HUDEP-2 (cell line): ENCODE measurements around the gene SORCS2.

ENCODE experiments used
- DNase-seq, 76 experiments: peaks; one replicate each; lab custom pipeline; 2025; ENCODE audit not compliant: unreplicated experiment in 76 of 76; lab: John Stamatoyannopoulos, UW

Gene SORCS2

DNA sequence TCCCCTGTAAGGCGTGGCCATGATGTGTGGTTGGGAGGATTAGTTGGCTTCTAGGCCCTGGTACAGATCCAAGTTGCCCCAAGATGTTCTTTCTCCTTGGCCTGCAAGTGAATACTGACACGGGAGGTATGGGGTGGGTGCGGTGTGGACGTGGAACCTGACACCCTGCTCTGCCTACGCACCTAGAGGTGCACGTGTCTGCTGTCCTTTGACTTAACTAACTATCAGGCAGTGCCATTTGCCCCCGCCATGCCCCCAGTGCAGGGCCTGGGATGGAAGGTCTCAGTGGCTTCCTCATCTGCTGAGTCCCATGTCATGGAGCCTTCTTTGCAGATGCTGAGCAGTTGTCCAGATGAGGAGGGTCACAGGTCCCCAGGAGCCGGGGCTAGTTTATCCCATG lies 151.6 kb downstream of the SORCS2 start:
- DNase-seq: no peak

DNA sequence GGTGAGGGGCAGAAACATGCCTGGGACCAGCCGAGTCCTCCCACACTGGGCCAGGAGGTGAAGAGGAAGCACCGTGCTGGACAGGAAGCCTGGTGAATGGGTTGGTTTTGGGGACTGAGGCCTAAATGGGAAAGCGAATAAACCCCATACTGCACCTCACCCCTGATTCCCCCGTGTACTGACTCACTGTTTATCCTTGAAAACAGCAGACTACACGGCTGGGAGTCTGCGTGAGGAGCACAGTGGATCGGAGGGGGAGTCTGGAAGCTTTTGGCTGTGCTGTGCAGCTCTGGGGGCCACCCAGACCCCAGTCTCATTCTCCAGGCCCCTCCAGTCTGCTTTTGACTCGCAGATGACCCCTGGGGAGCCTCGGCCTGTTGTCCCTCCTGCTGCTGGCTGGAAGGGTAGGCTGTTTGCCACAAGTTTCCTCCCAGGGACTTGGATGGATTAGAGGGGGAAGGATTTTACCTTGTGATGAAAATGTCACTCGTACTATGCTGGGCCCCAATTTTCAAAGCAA lies 152.4 kb downstream of the SORCS2 start:
- DNase-seq: no peak

DNA sequence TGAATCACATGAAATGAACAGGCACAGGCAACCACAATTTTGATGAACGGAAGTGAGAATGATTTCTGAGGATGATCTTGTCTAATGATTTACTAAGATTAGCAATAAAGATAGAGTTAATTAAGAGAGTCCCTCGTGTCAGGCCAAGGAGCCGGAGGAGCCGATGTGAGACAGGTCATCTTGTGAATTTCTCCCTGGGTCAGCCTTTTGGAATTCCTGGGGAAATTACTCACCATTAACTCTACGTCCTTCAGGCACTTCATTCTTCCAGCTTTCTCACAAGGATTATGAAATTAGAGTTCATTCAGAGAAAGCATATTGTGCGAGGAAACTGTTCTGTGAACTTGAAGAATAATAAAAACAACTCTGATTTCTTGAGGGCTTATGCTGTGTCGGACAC lies 155.6 kb downstream of the SORCS2 start:
- DNase-seq: no peak

DNA sequence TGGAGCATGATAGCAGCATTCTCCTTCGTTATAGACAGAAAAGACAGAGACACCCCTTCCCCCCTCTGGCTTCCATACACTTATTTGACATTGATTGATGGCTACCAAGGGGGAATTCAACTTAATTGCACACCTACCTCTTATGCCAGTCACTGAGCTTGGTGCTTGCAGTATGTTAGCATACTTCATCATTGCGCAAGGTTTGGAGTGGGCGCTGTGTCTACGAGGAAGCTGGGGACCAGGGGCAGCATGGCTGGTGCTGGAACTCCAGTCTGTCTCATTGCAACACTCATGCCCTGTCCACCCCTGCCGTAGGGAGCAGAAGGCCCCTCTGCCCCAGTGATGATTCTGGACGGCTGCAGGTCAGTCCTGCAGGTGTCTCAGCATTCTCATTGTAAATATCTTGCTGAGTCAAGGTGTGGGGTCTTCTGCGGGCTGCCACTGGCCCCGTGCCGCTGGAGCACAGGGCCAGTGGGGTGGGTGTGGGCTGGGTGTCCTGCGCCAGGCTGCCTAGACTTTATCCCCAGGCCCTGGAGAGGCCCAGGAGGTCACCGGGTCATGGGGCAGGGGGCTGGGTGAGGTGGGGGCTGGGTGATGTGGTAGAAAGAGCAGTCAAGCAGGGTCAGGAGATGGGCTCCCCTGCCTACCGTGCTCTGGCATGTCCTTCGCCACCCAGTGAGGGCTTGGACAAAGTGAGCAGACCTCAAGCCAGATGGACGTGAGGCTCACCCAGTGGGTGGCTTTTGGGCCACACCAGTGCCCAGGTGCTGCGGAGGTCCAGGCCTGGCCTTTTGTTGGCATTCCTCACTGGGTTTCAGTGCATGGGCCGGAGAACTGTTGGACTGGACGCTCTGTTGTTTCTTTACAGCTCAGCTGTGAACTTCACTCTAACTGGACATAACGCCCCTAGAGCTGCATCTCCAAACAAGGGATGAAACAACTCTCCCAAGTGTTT lies 156.9 kb downstream of the SORCS2 start:
- DNase-seq: no peak

DNA sequence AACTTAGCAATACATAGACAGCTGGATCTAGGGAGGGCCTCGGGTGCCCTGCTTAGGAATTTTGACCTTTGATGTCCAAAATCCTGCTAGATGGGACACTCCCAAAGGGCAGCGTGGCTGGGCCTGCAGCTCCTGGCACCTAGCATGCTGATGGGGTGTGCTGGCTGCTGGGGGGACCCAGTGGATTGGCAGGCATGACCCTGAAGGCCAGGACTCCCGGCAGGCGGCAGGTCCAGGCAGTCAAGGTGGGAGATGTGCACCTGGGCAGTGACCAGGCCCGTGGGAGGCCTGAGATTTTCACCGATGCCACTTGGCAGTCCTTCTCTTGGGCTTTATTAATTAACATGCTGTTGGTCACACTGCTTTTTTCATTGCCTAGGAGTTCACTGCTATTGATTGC lies 158.1 kb downstream of the SORCS2 start:
- DNase-seq: no peak

DNA sequence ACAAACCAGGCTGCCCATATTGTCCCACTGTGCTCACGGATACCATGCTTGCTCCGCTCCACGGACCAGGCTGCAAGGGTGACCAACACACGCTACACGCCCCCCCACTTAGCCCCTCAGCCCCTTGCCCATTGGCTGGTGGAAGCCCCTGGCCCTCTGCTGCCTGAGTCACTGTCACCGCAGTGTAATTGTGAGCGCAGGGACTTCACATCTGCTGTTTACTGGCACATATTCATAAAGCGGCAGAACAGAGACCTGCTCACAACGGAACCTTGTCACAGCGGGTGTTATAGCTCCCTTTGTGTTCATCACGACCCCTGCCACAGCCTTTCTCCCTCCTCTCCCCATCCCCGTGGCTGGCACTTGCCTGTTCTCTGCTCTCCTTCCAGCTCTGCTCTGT lies 158.7 kb downstream of the SORCS2 start:
- no peak for DNase-seq

DNA sequence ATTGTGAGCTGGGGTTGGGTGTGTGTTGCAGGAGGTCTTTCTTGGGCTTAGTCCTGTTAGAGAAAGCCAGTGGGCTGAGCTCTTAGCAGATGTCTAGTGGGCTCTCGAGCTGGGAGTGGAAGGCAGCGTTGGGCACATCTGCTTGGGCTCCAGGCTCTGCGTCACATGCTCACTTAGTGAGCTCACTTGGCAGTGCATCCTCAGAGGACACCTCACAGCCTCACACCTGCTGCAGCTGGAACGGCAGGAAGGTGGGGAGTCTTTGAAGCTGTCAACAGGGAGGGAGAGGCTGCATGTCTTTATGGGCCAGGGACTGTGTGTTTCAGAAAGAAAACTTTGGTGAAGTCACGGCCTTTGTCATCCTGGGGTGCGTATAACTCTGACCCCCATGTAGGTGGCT lies 160.1 kb downstream of the SORCS2 start:
- DNase-seq: no peak

DNA sequence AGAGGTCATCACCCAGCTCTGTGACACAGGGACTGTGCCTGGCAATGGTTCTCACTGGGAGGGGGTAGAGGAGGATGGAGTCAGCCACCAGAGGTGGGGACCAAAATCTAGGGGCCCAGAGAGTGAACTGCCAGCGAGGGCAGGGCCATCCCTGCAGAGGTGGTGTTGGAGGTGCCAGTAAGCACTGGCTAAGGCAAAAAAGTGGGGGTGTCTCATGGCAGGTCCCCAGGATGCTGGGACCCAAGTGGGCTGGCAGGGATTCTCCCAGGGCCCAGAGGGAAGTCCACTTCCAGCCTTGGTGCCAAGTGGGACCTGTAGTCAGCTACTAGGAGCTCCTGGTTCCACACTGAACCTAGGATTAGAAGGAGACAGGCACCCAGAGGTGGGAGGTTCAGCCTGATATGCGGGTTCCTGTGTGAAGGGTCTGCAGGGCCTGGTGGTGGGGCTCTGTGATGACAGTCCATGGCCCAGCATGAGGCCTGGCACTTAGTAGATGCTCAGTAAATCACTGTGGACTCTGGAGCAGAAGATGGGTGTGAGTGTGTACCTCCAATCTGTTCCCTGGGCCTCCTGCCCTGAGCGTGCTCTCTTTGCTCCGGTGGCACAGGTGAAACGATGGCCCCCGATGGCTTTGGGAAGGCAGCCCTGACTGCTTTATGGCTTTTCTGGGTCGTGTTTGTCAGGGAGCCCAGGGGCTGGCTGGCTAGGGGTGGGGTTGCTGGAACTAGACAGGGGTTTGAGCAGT lies 160.9 kb downstream of the SORCS2 start:
- DNase-seq: no peak

DNA sequence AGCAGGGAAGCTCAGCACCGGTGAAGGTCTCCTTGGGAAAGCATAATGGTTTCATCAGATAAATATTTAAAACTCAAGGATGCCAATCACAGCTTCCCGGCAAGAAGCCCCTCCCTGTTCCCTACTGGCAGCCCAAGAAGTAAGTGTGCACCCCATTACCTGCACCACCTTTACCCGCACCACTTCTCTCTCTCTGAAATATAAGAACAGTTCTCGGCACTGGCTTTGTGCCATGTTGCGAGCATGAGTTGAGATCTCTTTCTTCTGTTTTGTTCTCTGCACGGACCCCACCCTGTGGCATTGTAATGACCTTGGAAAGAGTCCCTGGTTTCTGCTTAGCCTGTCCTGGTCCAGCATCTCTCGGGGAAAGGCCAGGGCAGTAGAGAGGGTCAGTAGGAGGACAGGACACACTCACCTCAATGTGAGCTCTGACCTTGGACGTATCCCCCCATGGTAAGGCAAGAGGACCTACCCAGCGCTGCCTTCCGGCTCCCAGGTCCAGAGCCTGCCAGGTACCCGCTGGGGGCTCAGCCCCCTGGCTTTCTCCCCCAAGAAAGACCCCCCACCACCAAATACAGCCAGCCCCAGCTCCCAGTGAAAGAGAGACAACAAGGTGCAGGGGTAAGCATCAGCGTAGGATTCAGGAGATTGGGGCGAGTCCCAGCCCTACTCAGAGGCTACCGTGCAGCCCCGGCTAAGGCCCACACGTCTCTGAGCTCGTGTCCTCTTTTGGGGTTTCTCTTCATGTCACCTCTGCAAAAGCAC lies 161.7 kb downstream of the SORCS2 start:
- no peak for DNase-seq

DNA sequence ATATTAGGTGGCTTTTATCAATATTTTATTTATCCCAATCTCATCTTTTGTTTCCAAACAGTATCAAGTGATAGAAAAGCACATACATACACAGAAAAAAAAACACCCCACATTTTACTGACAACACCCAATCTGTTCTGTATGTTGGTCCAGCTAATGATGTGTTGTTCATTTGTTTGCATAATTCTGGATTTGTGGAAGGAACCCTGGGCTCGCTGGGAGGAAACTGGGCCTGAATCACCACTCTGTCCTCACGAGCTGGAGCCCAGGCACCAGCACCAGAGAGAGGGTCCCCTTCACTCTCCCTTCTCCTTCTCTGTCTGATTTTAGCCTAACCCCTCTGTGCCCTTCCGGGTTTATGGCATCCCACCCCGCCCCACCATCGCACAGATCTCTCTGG lies 162.6 kb downstream of the SORCS2 start:
- DNase-seq: no peak

DNA sequence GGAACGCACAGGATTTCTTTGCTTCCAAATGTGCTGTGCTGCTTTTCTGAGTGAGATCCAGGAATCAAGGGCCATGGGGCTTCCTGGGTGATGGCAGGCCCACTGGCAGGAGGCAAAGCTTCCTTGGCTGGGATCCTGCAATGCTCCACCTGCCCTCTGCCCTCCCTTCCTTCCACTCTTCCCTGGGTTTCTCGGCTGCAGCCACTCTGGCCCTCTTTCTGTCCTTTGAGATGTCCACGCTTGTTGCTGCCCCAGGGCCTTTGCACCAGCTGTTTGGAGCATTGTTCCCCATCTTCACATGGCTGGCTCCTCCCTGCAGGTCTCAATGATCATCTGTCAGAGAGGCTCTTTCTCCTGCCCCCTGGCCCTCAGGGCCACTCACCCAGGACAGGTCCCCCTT lies 163.5 kb downstream of the SORCS2 start:
- no peak for DNase-seq

DNA sequence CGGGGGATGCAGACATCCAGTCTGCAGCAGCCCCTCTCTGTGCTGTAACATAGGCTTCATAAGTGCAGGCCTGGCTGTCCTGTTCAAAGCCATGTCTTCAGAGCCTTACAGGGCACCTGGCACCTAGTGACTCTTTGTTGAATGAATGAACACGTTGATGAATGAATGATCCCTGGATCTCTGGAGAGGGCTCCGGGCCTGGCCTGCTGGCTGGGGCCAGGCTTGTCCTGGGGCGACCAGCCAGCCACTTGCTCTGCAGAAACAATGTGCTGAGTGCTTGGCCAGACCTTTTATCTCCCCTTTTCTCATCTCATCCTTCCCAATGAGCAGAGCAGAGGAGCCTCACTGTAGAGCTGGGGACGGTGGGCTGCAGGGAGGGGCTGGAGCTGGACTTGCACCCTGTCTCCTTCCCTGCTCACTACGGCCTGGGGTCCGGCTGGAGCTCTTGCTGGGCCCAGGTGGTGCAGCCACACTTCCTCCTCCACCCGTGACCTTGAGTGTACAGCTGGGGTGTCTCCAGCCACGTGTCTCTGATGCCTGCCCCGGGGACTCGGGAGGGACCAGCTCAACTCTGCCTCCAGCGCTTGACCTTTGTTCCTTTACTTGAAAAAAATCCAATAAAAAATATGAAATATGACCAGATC lies 164.5 kb downstream of the SORCS2 start:
- DNase-seq: no peak

DNA sequence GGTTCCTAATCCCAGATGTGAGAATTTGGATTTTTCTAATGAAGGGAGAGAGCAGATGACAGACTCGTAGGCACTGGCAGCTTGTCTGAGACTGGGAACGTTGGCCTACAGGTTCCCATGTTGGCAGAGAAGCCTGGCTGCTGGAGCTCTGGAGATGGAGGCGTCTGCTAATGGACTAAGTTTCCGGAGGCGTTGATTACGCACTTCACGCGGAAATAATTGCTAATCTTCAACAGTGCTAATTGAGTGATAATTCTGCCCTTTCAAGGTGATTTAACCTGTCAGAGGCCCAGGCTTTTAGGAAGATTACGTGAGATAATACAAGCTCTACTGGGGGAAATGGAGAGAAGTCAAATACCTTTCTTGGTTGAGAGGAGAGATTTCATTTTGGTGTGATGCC lies 165.0 kb downstream of the SORCS2 start:
- no peak for DNase-seq

DNA sequence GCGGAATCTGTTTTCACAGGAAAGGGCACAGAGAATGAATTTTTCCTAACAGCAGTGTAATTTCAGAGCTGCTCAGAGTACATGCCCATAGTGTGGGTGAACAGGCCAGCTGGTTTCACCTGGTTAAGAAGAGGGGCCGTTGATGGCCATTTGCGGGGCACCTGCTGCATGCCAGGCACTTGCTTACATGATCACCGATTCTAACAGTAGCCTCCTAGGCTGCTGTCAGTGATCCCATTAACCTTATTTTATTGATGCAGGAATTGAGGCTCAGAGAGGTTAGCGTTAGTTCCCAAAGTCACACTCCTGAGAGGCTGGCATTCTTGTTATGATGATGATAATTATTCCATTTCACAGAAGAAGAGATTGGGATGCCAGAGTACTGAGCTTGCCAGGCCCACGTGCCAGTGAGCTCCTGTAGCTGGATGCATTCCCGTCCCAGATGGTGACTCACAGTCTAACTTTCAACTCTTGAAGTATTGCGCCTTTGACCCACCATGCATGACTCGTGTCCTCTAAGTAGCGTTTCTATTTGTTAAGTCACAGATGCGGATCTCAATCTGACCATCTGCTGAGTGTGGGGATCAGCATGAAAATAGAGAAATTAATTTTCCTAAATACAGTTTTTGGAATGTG lies 165.9 kb downstream of the SORCS2 start:
- no peak for DNase-seq

DNA sequence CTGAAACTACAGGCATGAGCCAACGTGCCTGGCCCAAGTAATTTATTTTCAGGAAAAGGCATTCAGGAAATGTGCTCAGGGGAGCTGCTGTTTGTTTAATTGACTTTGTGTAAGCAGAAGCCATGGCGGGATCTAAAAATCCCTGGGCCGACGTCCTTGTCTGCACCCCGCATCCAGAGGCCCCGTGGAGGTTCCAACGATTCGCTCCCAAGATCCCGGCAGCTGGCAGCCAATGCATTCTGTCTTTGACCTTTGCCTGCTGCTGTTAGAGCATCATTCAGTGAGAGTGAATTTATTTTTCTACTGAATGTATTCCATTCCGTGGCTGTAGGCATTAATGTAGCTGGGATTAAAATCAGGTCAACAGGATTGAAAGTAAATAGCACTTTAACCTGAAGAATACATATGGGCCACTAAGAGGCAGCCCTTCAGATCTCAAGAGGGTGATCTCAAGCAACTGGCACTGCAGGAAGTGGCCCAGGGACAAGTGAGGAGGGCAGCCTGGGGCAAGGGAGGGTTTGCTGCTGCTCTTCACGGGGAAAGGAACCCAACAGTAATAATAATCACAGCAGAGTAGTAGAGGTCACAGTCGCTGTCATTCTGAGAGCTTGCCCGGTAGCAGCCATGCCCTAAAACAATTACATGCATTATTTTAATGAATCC lies 167.2 kb downstream of the SORCS2 start:
- no peak for DNase-seq

DNA sequence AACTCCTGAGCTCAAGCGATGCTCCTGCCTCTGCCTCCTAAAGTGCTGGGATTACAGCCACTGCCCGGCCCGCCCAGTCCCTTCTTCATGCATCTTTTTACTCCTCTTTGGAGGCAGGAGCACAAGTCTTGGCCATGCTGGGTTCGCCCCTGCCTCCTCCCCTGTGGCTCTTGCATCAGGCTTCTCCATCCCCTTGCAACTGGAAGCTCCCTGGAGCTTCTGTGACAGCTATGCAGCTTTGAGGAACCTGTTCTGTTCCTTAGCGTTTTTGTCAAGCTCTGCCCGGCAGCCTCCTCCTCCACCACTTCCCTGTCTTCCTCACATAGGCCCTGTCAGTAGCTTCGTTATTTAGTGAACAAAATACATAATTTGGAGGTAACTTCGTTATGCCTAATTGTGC lies 168.5 kb downstream of the SORCS2 start:
- no peak for DNase-seq

DNA sequence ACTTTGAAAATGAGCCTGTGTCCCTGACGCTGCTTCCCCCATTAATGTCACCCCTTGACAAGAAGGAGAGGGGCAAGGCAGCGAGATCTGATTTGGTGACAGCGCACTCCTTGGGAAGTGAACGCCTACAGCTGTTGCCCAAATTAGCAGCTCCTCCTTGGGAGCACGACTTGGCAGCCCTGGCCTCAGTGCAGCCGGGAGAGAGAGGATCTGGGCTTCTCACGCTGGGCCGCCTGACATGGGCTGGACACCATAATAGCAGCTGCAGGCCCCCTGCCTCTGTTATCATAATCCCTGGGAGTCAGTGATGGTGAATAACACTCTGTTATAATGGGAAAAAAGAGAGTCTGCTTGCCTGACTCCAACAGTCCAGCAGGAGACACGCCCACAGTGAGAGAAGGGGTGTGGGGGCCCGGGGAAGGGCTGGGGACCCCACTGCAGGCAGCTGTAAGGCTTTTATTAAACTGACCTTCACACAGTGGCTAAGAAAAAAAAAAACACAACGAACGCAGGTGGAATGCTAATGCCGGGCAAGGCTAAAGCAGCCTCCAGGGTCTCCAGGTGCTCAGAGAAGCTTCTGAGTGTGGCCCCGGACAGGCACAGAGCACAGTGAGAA lies 169.1 kb downstream of the SORCS2 start:
- DNase-seq: no peak

DNA sequence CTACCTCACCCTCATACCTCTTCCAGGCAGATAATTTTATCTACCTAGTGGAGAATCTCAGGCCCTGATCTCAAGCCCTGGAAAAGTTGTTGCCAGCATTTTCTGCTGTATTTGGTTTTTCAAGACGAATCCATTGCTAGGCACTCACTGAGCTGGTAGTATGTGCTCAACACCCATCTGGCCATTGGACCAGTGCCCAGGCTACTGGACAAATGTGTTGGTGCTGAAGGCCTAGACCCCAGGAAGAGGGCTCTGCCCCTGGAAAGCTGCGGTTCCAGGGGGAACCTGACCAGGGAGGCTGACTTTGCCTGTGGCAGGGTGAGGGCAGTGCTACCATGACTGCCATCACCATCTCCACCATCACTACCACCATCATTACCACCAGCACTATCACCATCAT lies 170.0 kb downstream of the SORCS2 start:
- no peak for DNase-seq

DNA sequence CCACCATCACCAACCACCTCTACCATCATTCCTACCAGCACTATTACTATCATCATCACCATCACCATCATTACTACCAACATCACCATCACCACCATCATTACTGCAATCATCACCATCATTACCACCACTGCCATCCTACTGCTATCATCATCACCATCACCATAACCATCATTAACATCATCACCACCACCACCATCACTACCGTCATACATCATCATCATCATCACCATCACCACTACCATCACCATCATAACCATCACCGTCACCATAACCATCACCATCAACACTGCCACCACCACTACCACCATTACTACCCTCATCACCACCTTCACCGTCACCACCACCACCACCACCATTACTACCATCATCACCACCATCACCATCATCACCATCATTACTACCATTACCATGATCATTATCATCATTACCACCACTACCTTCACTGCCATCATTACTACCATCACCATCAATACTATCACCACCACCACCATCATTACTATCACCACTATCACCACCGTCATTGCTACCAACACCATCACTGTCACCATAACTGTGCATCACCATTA lies 170.6 kb downstream of the SORCS2 start:
- no peak for DNase-seq
